ENCODE measurements around the gene PARP11.

PARP11 gene

GRCh38 chr12:3905664-3906063 is 32.5 kb upstream of the PARP11 start:
- Histone ChIP-seq H4K8ac (ENCODE audit: low read depth, low read length) (peak overlapping the region; percentile 11), H3K79me1 (ENCODE audit: low read length) (peaks cover 2% of the 10 kb centered on the region), H3K79me2 (ENCODE audit: control insufficient read depth, insufficient read depth, low read length, poor library complexity) (no peaks in the 10 kb centered on the region), H3K18ac (ENCODE audit: low read length) (no peak overlapping the region), H3K23ac (ENCODE audit: low read length) (no peak overlapping the region), H4K12ac (ENCODE audit: low read depth, low read length) (no peak overlapping the region), H2BK120ac (ENCODE audit: insufficient read depth, low read length, poor library complexity) (no peak overlapping the region), H3K27ac (ENCODE audit: low read depth, low read length) (no peak overlapping the region), H3K4me3 (ENCODE audit: low read depth, low read length) (no peak overlapping the region), H3K4me2 (ENCODE audit: low read length) (no peak overlapping the region), H2AK5ac (ENCODE audit: low read length) (no peak overlapping the region), H4K91ac (ENCODE audit: low read depth, low read length) (no peak overlapping the region), H3K27me3 (ENCODE audit: insufficient read depth, low read length) (no peaks in the 10 kb centered on the region), H2BK12ac (ENCODE audit: low read length) (no peak overlapping the region), H3K36me3 (ENCODE audit: control insufficient read depth in 1 of 2, insufficient read depth in 2 of 2, low read length in 2 of 2) (no peaks in the 10 kb centered on the region), H3K14ac (ENCODE audit: low read length) (no peak overlapping the region), H3K4me1 (ENCODE audit: control insufficient read depth in 1 of 2, insufficient read depth in 2 of 2, low read length in 2 of 2) (no peaks in the 10 kb centered on the region), H2AFZ (ENCODE audit: insufficient read depth, low read length, poor library complexity) (no peak overlapping the region), H3K4ac (ENCODE audit: low read depth, low read length) (no peak overlapping the region), H3K9ac (ENCODE audit: low read length) (no peak overlapping the region), H3K9me3 (ENCODE audit: insufficient read depth, low read depth, low read length) (no peaks in the 10 kb centered on the region), H2BK5ac (ENCODE audit: low read depth, low read length, poor library complexity) (no peak overlapping the region)
- WGBS (ENCODE audit: extremely low coverage, insufficient coverage, insufficient read length) = no CpG with 5 or more reads among the region's 5 CpGs
- no peak for DNase-seq

- Histone ChIP-seq H3K79me2 (ENCODE audit: control insufficient read depth, insufficient read depth, low read length, poor library complexity) (no peaks in the 10 kb centered on the region), H3K23ac (ENCODE audit: low read length) (peak overlapping the region; percentile 85), H2BK12ac (ENCODE audit: low read length) (no peak overlapping the region), H2BK120ac (ENCODE audit: insufficient read depth, low read length, poor library complexity) (no peak overlapping the region), H3K36me3 (ENCODE audit: control insufficient read depth in 1 of 2, insufficient read depth in 2 of 2, low read length in 2 of 2) (no peaks in the 10 kb centered on the region), H3K4ac (ENCODE audit: low read depth, low read length) (no peak overlapping the region), H3K4me3 (ENCODE audit: low read depth, low read length) (no peak overlapping the region), H3K79me1 (ENCODE audit: low read length) (peaks cover 2% of the 10 kb centered on the region), H3K4me2 (ENCODE audit: low read length) (no peak overlapping the region), H2AFZ (ENCODE audit: insufficient read depth, low read length, poor library complexity) (no peak overlapping the region), H3K27me3 (ENCODE audit: insufficient read depth, low read length) (no peaks in the 10 kb centered on the region), H2AK5ac (ENCODE audit: low read length) (no peak overlapping the region), H3K4me1 (ENCODE audit: control insufficient read depth in 1 of 2, insufficient read depth in 2 of 2, low read length in 2 of 2) (no peaks in the 10 kb centered on the region), H4K12ac (ENCODE audit: low read depth, low read length) (peak overlapping the region; percentile 43), H3K9ac (ENCODE audit: low read length) (no peak overlapping the region), H3K18ac (ENCODE audit: low read length) (no peak overlapping the region), H4K91ac (ENCODE audit: low read depth, low read length) (peak overlapping the region; percentile 37), H3K14ac (ENCODE audit: low read length) (no peak overlapping the region), H4K8ac (ENCODE audit: low read depth, low read length) (no peak overlapping the region), H3K9me3 (ENCODE audit: insufficient read depth, low read depth, low read length) (no peaks in the 10 kb centered on the region), H2BK5ac (ENCODE audit: low read depth, low read length, poor library complexity) (no peak overlapping the region), H3K27ac (ENCODE audit: low read depth, low read length) (no peak overlapping the region)
- no CpG with 5 or more reads among the region's 2 CpGs for WGBS (ENCODE audit: extremely low coverage, insufficient coverage, insufficient read length)
- DNase-seq = no peak
These were observed 31.8 kb upstream of the PARP11 start for GRCh38 chr12:3904999-3905398.

GRCh38 chr12:3902921-3903320 is 29.7 kb upstream of the PARP11 start:
- Histone ChIP-seq H3K4me1 (ENCODE audit: control insufficient read depth in 1 of 2, insufficient read depth in 2 of 2, low read length in 2 of 2) (no peaks in the 10 kb centered on the region), H3K4me3 (ENCODE audit: low read depth, low read length) (no peak overlapping the region), H2AFZ (ENCODE audit: insufficient read depth, low read length, poor library complexity) (no peak overlapping the region), H3K27me3 (ENCODE audit: insufficient read depth, low read length) (no peaks in the 10 kb centered on the region), H3K4me2 (ENCODE audit: low read length) (no peak overlapping the region), H4K12ac (ENCODE audit: low read depth, low read length) (no peak overlapping the region), H2AK5ac (ENCODE audit: low read length) (no peak overlapping the region), H4K91ac (ENCODE audit: low read depth, low read length) (no peak overlapping the region), H3K9me3 (ENCODE audit: insufficient read depth, low read depth, low read length) (no peaks in the 10 kb centered on the region), H3K36me3 (ENCODE audit: control insufficient read depth in 1 of 2, insufficient read depth in 2 of 2, low read length in 2 of 2) (no peaks in the 10 kb centered on the region), H3K23ac (ENCODE audit: low read length) (no peak overlapping the region), H4K8ac (ENCODE audit: low read depth, low read length) (no peak overlapping the region), H3K14ac (ENCODE audit: low read length) (no peak overlapping the region), H2BK5ac (ENCODE audit: low read depth, low read length, poor library complexity) (no peak overlapping the region), H3K79me2 (ENCODE audit: control insufficient read depth, insufficient read depth, low read length, poor library complexity) (no peaks in the 10 kb centered on the region), H2BK120ac (ENCODE audit: insufficient read depth, low read length, poor library complexity) (no peak overlapping the region), H3K9ac (ENCODE audit: low read length) (no peak overlapping the region), H3K18ac (ENCODE audit: low read length) (no peak overlapping the region), H3K4ac (ENCODE audit: low read depth, low read length) (no peak overlapping the region), H3K27ac (ENCODE audit: low read depth, low read length) (no peak overlapping the region), H3K79me1 (ENCODE audit: low read length) (peaks cover 2% of the 10 kb centered on the region), H2BK12ac (ENCODE audit: low read length) (no peak overlapping the region)
- DNase-seq = no peak

GRCh38 chr12:3901116-3901515 is 27.9 kb upstream of the PARP11 start:
- H3K79me1 ChIP-seq (ENCODE audit: low read length) = peaks cover 2% of the 10 kb centered on the region
- no peak for DNase-seq
- no peak overlapping the region for H3K4me3 ChIP-seq (ENCODE audit: low read depth, low read length)
- H3K4ac ChIP-seq (ENCODE audit: low read depth, low read length) = no peak overlapping the region
- no peak overlapping the region for H2AFZ ChIP-seq (ENCODE audit: insufficient read depth, low read length, poor library complexity)
- H2BK12ac ChIP-seq (ENCODE audit: low read length) = no peak overlapping the region
- no peaks in the 10 kb centered on the region for H3K36me3 ChIP-seq (ENCODE audit: control insufficient read depth in 1 of 2, insufficient read depth in 2 of 2, low read length in 2 of 2)
- H4K91ac ChIP-seq (ENCODE audit: low read depth, low read length) = no peak overlapping the region
- no peaks in the 10 kb centered on the region for H3K27me3 ChIP-seq (ENCODE audit: insufficient read depth, low read length)
- H2BK5ac ChIP-seq (ENCODE audit: low read depth, low read length, poor library complexity) = no peak overlapping the region
- no peak overlapping the region for H3K18ac ChIP-seq (ENCODE audit: low read length)
- no peak overlapping the region for H3K4me2 ChIP-seq (ENCODE audit: low read length)
- peaks cover 0 to 3% of the 10 kb centered on the region in 2 experiments for H3K4me1 ChIP-seq (ENCODE audit: control insufficient read depth in 1 of 2, insufficient read depth in 2 of 2, low read length in 2 of 2)
- H3K14ac ChIP-seq (ENCODE audit: low read length) = no peak overlapping the region
- no peak overlapping the region for H2AK5ac ChIP-seq (ENCODE audit: low read length)
- H2BK120ac ChIP-seq (ENCODE audit: insufficient read depth, low read length, poor library complexity) = no peak overlapping the region
- no peak overlapping the region for H3K23ac ChIP-seq (ENCODE audit: low read length)
- no peak overlapping the region for H3K27ac ChIP-seq (ENCODE audit: low read depth, low read length)
- H3K9me3 ChIP-seq (ENCODE audit: insufficient read depth, low read depth, low read length) = no peaks in the 10 kb centered on the region
- H3K9ac ChIP-seq (ENCODE audit: low read length) = no peak overlapping the region
- H4K8ac ChIP-seq (ENCODE audit: low read depth, low read length) = no peak overlapping the region
- no peaks in the 10 kb centered on the region for H3K79me2 ChIP-seq (ENCODE audit: control insufficient read depth, insufficient read depth, low read length, poor library complexity)
- H4K12ac ChIP-seq (ENCODE audit: low read depth, low read length) = no peak overlapping the region

- peak overlapping the region; percentile 69 for H2BK12ac ChIP-seq (ENCODE audit: low read length)
- no peak overlapping the region for H4K12ac ChIP-seq (ENCODE audit: low read depth, low read length)
- WGBS (ENCODE audit: extremely low coverage, insufficient coverage, insufficient read length) = no CpG with 5 or more reads among the region's 3 CpGs
- no peak overlapping the region for H3K27ac ChIP-seq (ENCODE audit: low read depth, low read length)
- no peak overlapping the region for H2AK5ac ChIP-seq (ENCODE audit: low read length)
- H3K23ac ChIP-seq (ENCODE audit: low read length) = peak overlapping the region; percentile 38
- H2BK5ac ChIP-seq (ENCODE audit: low read depth, low read length, poor library complexity) = no peak overlapping the region
- no peak overlapping the region for H4K8ac ChIP-seq (ENCODE audit: low read depth, low read length)
- H3K4me2 ChIP-seq (ENCODE audit: low read length) = no peak overlapping the region
- no peaks in the 10 kb centered on the region for H3K27me3 ChIP-seq (ENCODE audit: insufficient read depth, low read length)
- H2AFZ ChIP-seq (ENCODE audit: insufficient read depth, low read length, poor library complexity) = no peak overlapping the region
- no peak overlapping the region for H3K18ac ChIP-seq (ENCODE audit: low read length)
- no peak overlapping the region for H3K9ac ChIP-seq (ENCODE audit: low read length)
- no peaks in the 10 kb centered on the region for H3K36me3 ChIP-seq (ENCODE audit: control insufficient read depth in 1 of 2, insufficient read depth in 2 of 2, low read length in 2 of 2)
- DNase-seq = no peak
- H3K4me1 ChIP-seq (ENCODE audit: control insufficient read depth in 1 of 2, insufficient read depth in 2 of 2, low read length in 2 of 2) = peaks cover 0 to 5% of the 10 kb centered on the region in 2 experiments
- no peak overlapping the region for H3K4ac ChIP-seq (ENCODE audit: low read depth, low read length)
- H3K79me2 ChIP-seq (ENCODE audit: control insufficient read depth, insufficient read depth, low read length, poor library complexity) = no peaks in the 10 kb centered on the region
- H3K14ac ChIP-seq (ENCODE audit: low read length) = no peak overlapping the region
- H3K9me3 ChIP-seq (ENCODE audit: insufficient read depth, low read depth, low read length) = no peaks in the 10 kb centered on the region
- H3K4me3 ChIP-seq (ENCODE audit: low read depth, low read length) = no peak overlapping the region
- H3K79me1 ChIP-seq (ENCODE audit: low read length) = peaks cover 2% of the 10 kb centered on the region
- H4K91ac ChIP-seq (ENCODE audit: low read depth, low read length) = no peak overlapping the region
- H2BK120ac ChIP-seq (ENCODE audit: insufficient read depth, low read length, poor library complexity) = no peak overlapping the region
These were observed 25.6 kb upstream of the PARP11 start for GRCh38 chr12:3898756-3899155.

Measured in trophoblast cell (in vitro differentiated cells and primary cell).